Common myeloid progenitor, CD34-positive (primary cell): ENCODE results near the gene MAN2B2.

Experiments used
- CTCF ChIA-PET: fragments of 350-600 bp; sonication (Branson Sonifier 250); formaldehyde crosslinking; loops from one replicate; lab custom pipeline; 2021; ENCODE audit warnings: antibody characterized with exemption; lab: Charles Lee
- POLR2A ChIA-PET: fragments of 350-600 bp; sonication (Branson Sonifier 250); formaldehyde crosslinking; loops from one replicate; lab custom pipeline; 2021; ENCODE audit warnings: antibody characterized with exemption; lab: Charles Lee
- DNase-seq, 3 donors: peaks; one replicate each; pipeline versions ENCODE4 v3.0.0 to v3.0.0-alpha.2; 2013
- H3K27ac ChIP-seq, 2 experiments: 1 replicate in 1 of 2; 2 replicates in 1 of 2; pipeline ENCODE4 v1.7.0; 2013; ENCODE audit warnings: inconsistent platforms in 2 of 2, low read length in 2 of 2, mild to moderate bottlenecking in 2 of 2, low read depth in 1 of 2, moderate library complexity in 1 of 2; ENCODE audit not compliant: severe bottlenecking in 2 of 2, insufficient read depth in 1 of 2, poor library complexity in 1 of 2
- H3K27me3 ChIP-seq, 5 experiments: replicated peaks in 2 of 5; 1 replicate in 3 of 5; 2 replicates in 2 of 5; pipeline versions ENCODE4 v1.6.1 to v1.7.0; 2013; ENCODE audit warnings: low read length in 4 of 5, mild to moderate bottlenecking in 2 of 5, moderate library complexity in 2 of 5, inconsistent platforms in 1 of 5; ENCODE audit not compliant: insufficient read depth in 5 of 5, control insufficient read depth in 4 of 5
- H3K36me3 ChIP-seq, 4 experiments: 1 replicate in 2 of 4; 2 replicates in 2 of 4; pipeline versions ENCODE4 v1.6.1 to v1.7.0; 2013; ENCODE audit warnings: low read length in 3 of 4, control low read depth in 1 of 4, mild to moderate bottlenecking in 1 of 4; ENCODE audit not compliant: control insufficient read depth in 4 of 4, insufficient read depth in 4 of 4
- H3K4me1 ChIP-seq, 4 experiments: 1 replicate in 3 of 4; 2 replicates in 1 of 4; pipeline versions ENCODE4 v1.6.1 to v1.7.1; 2013; ENCODE audit warnings: low read length in 3 of 4, mild to moderate bottlenecking in 3 of 4, control low read depth in 1 of 4, inconsistent platforms in 1 of 4, moderate library complexity in 1 of 4; ENCODE audit not compliant: control insufficient read depth in 4 of 4, insufficient read depth in 4 of 4; ENCODE audit errors: control extremely low read depth in 1 of 4
- H3K4me3 ChIP-seq, 7 experiments: 1 replicate in 4 of 7; 2 replicates in 3 of 7; pipeline versions ENCODE4 v1.5.1 to v1.7.0; 2013; ENCODE audit warnings: mild to moderate bottlenecking in 7 of 7, low read length in 6 of 7, moderate library complexity in 6 of 7, inconsistent platforms in 2 of 7, low read depth in 2 of 7, control low read depth in 1 of 7; ENCODE audit not compliant: insufficient read depth in 4 of 7, control insufficient read depth in 1 of 7; ENCODE audit errors: extremely low read depth in 1 of 7
- H3K9me3 ChIP-seq, 5 experiments: 1 replicate in 4 of 5; 2 replicates in 1 of 5; pipeline versions ENCODE4 v1.6.1 to v1.7.1; 2013; ENCODE audit warnings: low read length in 4 of 5, mild to moderate bottlenecking in 2 of 5, inconsistent platforms in 1 of 5, low read depth in 1 of 5, moderate library complexity in 1 of 5; ENCODE audit not compliant: control insufficient read depth in 4 of 5, insufficient read depth in 2 of 5; ENCODE audit errors: control extremely low read depth in 1 of 5
- WGBS: methylation state at CpG from one replicate; pipeline ENCODE4 v1.1.5; 2013; ENCODE audit not compliant: insufficient coverage; 5-methylcytosine and 5-hydroxymethylcytosine counted together

MAN2B2 gene

DNA sequence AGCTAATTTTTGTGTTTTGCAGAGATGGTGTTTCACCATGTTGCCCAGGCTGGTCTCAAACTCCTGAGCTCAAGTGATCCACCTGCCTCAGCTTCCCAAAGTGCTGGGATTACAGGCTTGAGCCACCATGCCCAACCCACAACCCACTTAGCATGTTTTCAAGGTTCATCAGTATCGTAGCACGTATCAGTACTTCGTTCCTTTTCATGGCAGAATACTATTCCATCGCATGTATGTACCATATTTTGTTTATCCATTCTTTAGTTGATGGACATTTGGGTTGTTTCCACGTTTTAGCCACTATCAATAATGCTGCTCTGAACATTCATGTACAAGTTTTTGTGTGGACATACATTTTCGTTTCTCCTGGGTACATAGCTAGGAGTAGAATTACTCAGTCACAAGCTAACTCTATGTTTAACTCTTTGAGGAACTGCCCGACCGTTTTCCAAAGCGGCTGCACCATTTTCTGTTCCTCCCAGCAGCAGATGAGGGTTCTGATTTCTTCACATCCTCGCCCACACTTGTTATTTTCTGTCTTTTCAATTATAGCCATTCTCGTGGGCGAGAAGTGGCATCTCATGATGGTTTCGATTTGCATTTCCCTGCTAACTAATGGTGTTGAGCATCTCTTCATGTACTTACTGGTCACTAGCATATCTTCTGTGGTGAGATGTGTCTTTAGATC lies 32.5 kb downstream of the MAN2B2 start:
- CTCF ChIA-PET: interaction anchor here (1.5 kb wide), 1 partner anchor 19 kb away, joined by 3 read pairs; no protein-coding TSS in a partner anchor
- no peaks in the 10 kb centered on the region for H3K4me1 ChIP-seq
- H3K27ac ChIP-seq: no peak overlapping the region
- H3K4me3 ChIP-seq: no peak overlapping the region
- H3K27me3 ChIP-seq: no peaks in the 10 kb centered on the region
- DNase-seq: no peak
- POLR2A ChIA-PET: no interaction called here
- H3K36me3 ChIP-seq: peaks cover 18 to 91% (median 57%) of the 10 kb centered on the region in 4 experiments
- H3K9me3 ChIP-seq: peaks cover 0 to 11% (median 8%) of the 10 kb centered on the region in 5 experiments
- WGBS: 100% methylated on average over 10 of the region's 13 CpGs

DNA sequence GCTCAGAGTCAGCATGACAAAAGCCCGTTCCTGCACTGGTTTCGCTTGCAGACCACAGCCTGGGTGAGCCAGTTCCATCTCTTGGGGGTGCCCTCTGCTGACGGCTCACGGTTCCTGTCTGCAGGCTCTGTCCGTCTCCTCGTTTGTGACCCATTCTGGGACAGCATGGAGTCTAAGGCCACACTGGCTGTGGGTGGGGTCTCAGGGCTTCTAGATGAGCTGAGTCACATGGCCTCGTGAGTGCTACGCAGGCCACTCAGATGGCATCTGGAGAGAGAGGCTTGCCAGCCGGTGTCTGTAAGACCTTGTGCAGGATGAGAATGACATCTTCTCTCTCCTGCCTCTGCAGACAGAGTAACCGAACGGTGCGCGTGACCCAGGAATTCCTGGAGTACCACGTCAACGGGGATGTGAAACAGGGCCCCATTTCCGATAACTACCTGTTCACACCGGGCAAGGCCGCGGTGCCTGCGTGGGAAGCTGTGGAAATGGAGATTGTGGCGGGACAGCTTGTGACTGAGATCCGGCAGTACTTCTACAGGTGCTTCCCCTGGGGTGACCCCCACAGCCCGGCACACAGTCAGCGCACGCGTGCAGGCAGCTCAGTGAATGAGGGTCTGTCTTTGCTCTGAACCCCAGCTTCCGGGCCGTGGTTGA lies 33.9 kb downstream of the MAN2B2 start:
- Histone ChIP-seq H3K9me3 (peaks cover 0 to 11% (median 8%) of the 10 kb centered on the region in 5 experiments), H3K27me3 (no peaks in the 10 kb centered on the region), H3K36me3 (peaks cover 18 to 83% (median 56%) of the 10 kb centered on the region in 4 experiments), H3K4me3 (no peak overlapping the region), H3K4me1 (no peaks in the 10 kb centered on the region), H3K27ac (no peak overlapping the region)
- DNase-seq: no peak
- ChIA-PET CTCF (no interaction called here), POLR2A (no interaction called here)
- WGBS: 96% methylated on average over 26 of the region's 28 CpGs

DNA sequence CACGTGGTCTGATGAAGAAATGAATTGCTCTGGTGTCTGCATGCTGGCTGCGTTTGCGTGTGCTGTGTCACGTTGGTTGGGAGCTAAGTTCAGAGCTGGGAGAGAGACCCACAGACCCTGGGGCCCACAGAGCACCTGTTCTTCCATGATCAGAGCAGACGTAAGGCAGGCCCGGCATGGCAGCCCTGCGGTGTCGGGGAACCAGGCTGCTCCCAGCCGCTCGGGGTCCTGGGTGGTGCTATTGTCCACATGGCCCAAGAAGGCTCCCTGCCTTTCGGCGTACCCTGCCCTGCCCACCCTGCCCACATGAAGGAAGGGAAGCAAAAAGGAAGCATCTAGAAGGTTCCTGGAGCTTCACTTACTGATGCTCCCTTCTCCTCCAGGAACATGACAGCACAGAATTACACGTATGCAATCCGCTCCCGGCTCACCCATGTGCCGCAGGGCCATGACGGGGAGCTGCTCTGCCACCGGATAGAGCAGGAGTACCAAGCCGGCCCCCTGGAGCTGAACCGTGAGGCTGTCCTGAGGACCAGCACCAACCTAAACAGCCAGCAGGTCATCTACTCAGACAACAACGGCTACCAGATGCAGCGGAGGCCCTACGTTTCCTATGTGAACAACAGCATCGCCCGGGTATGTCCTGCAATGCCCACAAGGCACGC lies 34.6 kb downstream of the MAN2B2 start:
- Histone ChIP-seq H3K9me3 (peaks cover 0 to 9% (median 8%) of the 10 kb centered on the region in 5 experiments), H3K4me1 (no peaks in the 10 kb centered on the region), H3K4me3 (no peak overlapping the region), H3K36me3 (peaks cover 21 to 84% (median 52%) of the 10 kb centered on the region in 4 experiments), H3K27me3 (no peaks in the 10 kb centered on the region), H3K27ac (no peak overlapping the region)
- no peak for DNase-seq
- ChIA-PET CTCF (no interaction called here), POLR2A (no interaction called here)
- WGBS: 98% methylated on average over 24 of the region's 26 CpGs

GRCh38 chr4:6610856-6611430 lies 36.0 kb downstream of the MAN2B2 start:
- POLR2A ChIA-PET: no interaction called here

DNA sequence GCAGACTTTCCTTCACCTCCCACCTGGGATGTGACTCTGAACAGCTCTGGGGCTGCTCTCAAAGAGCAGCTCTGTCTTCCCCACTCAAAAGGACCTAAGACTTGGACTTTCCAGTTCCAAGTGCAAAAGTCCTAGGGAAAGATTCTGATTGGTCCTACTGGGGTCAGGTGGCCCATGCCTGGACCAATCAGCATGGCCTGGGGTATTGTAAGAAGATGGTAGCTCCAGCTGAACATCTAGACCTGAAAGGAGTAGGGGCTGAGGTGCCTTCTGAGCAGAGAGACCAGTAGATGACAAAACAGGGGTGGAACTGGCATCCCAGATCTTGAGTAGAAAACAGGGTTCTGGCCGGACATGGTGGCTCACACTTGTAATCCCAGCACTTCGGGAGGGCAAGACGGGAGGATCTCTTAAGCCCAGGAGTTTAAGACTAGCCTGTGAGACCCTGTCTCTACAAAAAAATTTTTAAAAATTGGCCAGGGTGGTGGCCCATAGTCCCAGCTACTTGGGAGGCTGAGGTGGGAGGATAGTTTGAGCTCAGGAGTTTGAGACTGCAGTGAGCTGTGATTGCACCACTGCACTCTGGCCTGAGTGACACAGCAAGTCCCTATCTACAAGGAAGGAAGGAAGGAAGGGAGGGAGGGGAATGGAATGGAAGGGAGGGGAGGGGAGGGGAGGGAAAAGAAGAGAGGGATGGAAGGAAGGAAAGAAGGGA lies 38.1 kb downstream of the MAN2B2 start:
- DNase-seq: no peak
- no peak overlapping the region for H3K27ac ChIP-seq
- H3K9me3 ChIP-seq: no peaks in the 10 kb centered on the region
- peaks cover 10 to 78% (median 43%) of the 10 kb centered on the region in 4 experiments for H3K36me3 ChIP-seq
- POLR2A ChIA-PET: no interaction called here
- H3K27me3 ChIP-seq: no peaks in the 10 kb centered on the region
- H3K4me1 ChIP-seq: no peaks in the 10 kb centered on the region
- WGBS: 100% methylated on average over 3 of the region's 3 CpGs
- no peak overlapping the region for H3K4me3 ChIP-seq
- CTCF ChIA-PET: no interaction called here

More at GRCh38 chr4:6610856-6611430, 36.0 kb downstream of the MAN2B2 start:
- no peak for DNase-seq
- 96% methylated on average over 24 of the region's 24 CpGs for WGBS
- H3K9me3 ChIP-seq: no peaks in the 10 kb centered on the region
- H3K4me1 ChIP-seq: no peaks in the 10 kb centered on the region
- no peaks in the 10 kb centered on the region for H3K27me3 ChIP-seq
- H3K27ac ChIP-seq: no peak overlapping the region
- peaks cover 17 to 78% (median 43%) of the 10 kb centered on the region in 4 experiments for H3K36me3 ChIP-seq
- CTCF ChIA-PET: no interaction called here
- H3K4me3 ChIP-seq: no peak overlapping the region

- Histone ChIP-seq H3K27ac (no peak overlapping the region), H3K36me3 (peaks cover 10 to 78% (median 44%) of the 10 kb centered on the region in 4 experiments), H3K4me3 (no peak overlapping the region), H3K4me1 (no peaks in the 10 kb centered on the region), H3K9me3 (no peaks in the 10 kb centered on the region), H3K27me3 (no peaks in the 10 kb centered on the region)
- POLR2A ChIA-PET: no interaction called here
- 94% methylated on average over 16 of the region's 17 CpGs for WGBS
- CTCF ChIA-PET: no interaction called here
- no peak for DNase-seq
Observed at GRCh38 chr4:6613676-6614651, 39.0 kb downstream of the MAN2B2 start.
